ENCODE results near the gene RBM26.
"Not testable (repeated sequence)": the region's sequence is repeated elsewhere in the genome, so short reads cannot be mapped to it uniquely, and the experiment has no call there.

The RBM26 gene

GRCh38 chr13:79382545-79383275, 23.3 kb downstream of the RBM26 start:
- no peak for DNase-seq

- no peak for DNase-seq
These were observed 25.1 kb downstream of the RBM26 start for GRCh38 chr13:79380997-79381396.

DNA sequence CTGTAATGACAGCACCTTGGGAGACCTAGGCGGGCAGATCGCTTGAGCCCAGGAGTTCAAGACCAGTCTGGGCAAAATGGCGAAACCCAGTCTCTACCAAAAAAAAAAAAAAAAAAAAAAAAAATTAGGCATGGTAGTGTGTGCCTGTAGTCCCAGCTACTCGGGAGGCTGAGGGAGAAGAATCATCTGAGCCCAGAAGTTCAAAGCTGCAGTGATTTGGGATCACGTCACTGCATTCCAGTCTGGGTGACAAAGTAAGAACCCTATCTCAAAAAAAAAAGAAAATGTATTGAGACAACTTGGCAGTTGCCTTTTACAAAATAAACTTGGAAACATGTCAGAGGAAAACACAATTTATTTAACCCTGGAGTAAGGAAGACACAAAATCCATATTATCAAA, 26.8 kb downstream of the RBM26 start:
- no peak for DNase-seq

- no peak for DNase-seq
These were observed 29.2 kb downstream of the RBM26 start for GRCh38 chr13:79376843-79377242.

DNA sequence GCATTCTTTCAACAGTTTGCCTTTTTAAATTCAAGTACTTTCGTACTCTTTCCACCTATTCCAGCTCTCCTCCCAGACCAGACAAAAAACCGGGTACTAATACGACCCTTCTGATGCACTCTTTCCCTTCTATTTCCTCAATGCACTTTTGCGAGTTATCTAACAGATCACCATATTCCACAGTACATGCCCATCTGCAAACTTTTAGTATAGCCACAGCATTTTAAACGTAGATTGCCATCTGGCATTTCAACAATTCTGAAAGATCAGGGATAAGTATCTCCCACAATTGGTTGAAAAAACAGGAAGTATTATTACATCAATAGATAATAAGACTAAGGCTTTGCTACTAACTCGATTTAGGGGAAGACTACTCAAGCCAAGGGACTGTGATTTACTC, 31.5 kb downstream of the RBM26 start:
- DNase-seq: no peak

DNA sequence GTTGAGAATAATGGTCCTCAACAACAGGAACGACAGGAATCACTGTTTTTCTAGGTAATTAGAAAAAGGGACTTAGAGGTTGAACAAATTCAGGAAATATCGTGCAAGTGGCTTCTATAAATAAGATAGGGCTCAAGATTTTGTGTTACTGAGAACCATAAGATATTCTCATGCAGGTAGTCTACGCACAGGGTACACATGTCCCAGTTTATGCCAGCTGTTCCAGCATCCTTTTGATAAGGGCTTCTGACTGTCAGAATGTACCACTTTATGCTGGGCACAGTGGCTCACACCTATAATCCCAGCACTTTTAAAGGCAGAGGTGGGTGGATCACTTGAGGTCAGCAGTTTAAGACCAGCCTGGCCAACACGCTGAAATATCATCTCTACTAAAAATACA, 32.1 kb downstream of the RBM26 start:
- no peak for DNase-seq

DNA sequence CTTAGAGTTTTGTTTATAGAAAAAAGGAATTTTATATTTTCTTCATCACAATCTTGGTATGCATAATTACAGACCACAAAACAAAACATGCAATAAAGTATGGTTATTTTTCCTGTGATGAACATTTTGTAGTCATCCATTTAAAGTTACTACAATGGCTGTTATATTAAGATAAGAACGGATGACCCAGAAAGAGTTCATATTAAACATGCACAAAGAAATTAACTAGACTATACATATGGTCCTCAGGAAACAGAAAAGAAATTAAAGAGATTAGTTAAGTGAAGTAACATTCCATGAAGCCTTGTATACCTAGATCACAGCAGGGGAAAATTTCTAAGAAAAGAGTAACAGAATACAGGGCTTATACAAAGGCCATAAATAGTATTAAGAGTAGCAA, 36.8 kb downstream of the RBM26 start:
- no peak for DNase-seq

- no peak for DNase-seq
These were observed 40.1 kb downstream of the RBM26 start for GRCh38 chr13:79365981-79366380.

DNA sequence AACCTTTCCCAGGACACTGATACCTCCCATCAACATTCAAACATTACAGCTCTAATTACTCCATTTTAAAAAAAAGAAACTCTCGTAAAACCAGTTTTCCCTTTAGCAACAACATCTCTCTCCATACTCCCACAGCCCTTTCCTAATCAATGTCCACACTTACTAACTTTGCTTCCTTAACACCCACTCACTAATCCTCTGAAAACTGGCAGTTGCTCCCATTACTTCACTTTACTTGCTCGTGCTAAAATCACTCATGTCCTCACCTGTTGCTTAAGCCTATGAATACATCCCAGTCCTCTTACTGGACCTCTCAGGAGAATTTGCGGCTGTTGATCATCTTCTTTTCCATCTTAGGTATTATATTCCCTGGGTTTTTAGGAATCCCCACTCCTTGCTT, 44.8 kb downstream of the RBM26 start:
- no peak for DNase-seq

GRCh38 chr13:79360095-79360494, 46.0 kb downstream of the RBM26 start:
- DNase-seq: no peak

DNA sequence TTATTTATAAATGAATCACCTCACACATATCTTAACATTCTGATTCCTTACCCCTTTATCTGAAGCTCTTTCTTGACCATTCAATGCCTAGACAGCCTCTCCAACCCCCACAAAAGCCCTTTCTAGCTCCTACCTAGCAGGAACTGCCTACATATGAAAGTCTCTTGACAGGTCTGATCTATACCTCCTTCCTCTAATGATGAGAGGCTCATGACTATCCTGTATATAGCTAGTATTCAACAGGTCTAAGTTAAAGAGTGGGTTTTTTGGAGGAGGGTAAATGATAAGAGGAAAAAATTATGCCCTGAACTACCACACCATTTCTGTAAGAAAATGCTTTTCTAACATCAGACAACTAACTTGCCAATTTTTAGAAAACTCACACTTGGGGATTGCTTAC, 47.0 kb downstream of the RBM26 start:
- DNase-seq: no peak

- DNase-seq: no peak
These were observed 51.8 kb downstream of the RBM26 start for GRCh38 chr13:79354285-79354684.

- no peak for DNase-seq
These were observed 52.4 kb downstream of the RBM26 start for GRCh38 chr13:79353693-79354092.

DNA sequence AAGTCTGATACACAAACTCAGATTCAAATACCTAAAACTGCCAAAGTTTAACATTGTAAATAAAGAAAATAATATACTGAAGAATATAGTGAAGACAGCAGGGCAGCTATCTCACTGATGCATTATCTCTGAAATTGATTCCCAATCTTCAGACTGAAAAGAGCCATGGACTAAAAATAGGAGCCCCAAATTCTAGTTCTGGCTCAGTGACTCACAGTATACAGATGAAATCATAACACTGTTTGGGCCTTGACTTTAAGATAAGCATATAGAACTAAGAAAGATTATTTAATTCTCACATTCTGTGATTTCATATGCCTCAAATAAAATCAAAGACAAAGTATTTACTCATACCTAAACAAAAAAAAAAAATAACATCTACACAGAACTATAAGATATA, 53.9 kb downstream of the RBM26 start:
- no peak for DNase-seq

DNA sequence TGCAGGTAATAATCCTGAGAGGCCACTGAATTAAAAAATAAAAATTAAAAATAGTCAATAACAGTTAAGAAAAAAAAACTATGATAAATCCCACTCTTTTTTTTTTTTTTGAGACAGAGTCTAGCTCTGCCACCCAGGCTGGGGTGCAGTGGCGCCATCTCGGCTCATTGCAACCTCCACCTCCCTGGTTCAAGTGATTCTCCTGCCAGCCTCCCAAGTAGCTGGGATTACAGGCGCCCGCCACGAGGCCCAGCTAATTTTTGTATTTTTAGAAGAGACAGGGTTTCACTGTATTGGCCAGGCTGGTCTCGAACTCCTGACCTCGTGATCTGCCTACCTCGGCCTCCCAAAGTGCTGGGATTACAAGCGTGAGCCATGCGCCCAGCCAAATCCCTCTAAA, 56.4 kb downstream of the RBM26 start:
- DNase-seq: not testable (repeated sequence)

DNA sequence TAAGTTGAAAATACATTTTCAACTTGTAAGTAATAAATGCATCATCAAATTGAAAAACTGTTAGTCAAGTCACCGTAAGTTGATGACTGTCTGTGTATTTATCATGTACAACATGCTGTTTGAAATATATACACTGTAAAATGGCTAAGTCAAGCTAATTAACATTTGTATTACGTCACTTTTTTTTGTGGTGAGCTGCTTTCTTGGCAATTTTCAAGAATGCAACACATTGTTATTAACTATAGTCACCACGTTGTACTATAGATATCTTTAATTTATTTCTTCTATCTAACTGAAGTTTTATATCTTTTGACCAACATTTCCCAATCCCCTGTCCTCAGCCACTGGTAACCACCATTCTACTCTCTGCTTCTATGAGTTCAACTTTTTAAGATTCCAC, 57.0 kb downstream of the RBM26 start:
- DNase-seq: no peak

DNA sequence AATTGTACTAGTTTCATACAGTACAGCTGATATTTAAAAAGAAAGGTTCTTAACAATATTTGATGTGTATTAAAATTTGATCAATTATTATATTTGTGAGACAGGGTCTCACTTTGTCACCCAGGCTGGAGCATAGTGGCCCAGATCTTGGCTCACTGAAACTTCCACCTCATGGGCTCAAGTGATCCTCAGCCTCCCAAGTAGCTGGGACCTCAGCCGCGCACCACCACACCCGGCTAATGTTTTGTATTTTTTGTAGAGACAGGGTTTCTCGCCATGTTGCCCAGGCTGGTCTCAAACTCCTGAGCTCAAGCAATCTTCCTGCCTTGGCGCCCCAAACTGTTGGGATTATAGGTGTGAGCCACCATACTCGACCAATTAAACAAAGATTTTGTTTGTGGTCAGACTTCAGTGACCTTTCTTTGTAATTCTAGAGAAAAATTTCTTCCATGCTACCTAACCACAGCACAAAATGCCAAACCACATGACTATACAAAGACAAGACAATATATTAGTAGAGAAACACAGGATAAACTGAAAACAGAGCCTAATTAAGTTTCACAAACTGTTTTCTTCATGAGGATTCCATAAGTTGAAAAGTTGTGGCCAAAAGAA, 59.6 kb downstream of the RBM26 start:
- no peak for DNase-seq

DNA sequence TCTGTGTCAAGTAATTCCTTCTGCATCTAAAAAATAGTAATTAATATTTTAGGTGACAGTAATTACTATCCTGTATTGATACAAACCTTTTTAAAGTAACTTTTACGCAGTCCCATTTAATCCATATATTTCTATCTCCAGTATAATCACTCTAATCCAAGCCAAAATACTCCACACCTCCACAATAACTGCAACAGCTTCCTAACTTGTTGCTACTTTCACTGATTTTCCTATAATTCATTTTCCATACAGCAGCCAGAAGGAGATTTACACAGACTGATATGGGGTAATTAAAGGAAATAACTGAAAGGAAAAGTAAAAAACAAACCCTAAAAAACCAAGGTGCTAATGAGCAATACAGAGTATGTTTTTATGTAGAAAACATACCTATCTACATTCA, 64.9 kb downstream of the RBM26 start:
- no peak for DNase-seq

GRCh38 chr13:79340490-79340889, 65.6 kb downstream of the RBM26 start:
- DNase-seq: no peak

DNA sequence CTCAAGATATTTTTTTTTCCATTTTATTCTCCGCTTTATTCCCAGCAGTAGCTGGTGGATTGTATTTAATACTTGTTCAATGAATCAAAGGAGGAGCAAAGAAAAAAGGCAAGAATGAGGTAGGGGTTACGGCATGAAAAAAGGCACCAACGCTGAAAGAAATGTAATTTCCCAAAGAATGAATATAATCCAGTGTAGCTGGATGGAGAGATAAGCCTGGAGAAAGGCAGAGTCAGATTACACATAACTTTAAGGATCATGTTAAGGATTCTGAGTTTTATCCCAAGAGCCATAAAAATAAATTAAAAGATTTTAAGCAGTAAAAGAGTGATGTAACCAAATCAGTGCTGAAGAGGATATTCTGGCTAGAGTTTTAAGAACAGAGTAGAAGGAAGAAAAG, 67.7 kb downstream of the RBM26 start:
- DNase-seq: no peak

DNA sequence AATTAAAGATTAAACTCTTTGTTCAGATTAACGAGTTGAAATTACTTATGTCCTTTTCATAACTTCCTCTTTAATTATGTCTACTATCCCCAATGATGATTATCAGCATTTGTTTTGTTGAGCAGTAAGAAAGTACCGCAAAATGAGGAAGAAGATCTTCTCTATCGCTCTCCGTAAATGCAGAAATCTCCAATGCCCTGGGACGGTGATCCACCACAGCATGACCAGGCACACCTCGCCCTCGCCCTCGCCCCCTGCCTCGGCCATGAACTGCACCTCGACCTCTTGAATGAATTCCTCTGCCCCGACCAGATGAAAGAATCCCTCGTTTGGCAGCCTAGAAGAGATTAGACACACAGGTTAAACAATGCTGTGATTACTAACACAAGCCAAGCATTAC, 69.1 kb downstream of the RBM26 start:
- DNase-seq: no peak

DNA sequence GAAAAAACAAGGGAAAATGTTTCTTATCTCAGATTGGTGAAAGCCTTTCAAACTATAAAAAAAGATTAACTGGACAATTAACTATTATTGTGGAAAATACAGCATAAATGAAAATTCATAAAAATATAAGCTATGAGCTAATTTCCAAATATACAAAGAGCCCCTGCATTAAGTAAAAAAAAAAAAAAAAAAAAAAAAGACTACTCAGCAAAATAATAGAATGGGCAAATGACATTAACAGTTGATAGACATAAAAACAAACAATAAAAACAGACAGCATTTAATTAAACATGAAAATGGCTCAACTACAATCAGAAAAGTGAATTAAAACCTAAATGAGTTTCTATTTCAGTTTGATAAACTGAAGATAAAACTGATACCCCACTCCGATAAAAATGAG, 77.5 kb downstream of the RBM26 start:
- no peak for DNase-seq

- DNase-seq: no peak
These were observed 85.6 kb downstream of the RBM26 start for GRCh38 chr13:79320433-79320832.

DNA sequence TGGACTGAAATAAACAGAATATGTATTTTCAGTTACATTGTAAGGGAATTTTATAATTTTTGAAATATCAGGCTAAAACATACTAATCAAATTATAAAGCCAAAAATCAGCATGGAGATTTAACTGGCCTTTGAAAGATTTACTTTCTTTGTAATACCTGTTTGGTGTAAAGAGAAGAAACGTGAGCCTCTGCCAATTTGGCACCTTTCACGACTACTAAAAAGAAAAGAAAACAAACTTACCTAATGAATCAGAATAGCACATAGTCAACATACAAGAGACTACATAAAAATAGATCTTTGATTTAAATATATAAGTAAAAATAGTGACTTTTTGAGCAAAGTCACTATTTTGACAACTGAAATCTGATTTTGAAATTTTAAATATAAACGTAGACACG, 87.4 kb downstream of the RBM26 start:
- no peak for DNase-seq

GRCh38 chr13:79317856-79318255, 88.2 kb downstream of the RBM26 start:
- DNase-seq: no peak

All from NCI-H1105 (cell line).